GM18507 (cell line): ENCODE data around the gene ARID1A.
"Not testable (repeated sequence)": the region's sequence is repeated elsewhere in the genome, so short reads cannot be mapped to it uniquely, and the experiment has no call there.

Experiments
- DNase-seq: peaks from one replicate; pipeline ENCODE4 v3.0.0; 2011; ENCODE audit warnings: low read depth; ENCODE audit not compliant: insufficient read length; ENCODE audit errors: extremely low spot score
- FAIRE-seq: peaks from 2 replicates; lab custom pipeline; 2011; peaks lifted over from hg19 to GRCh38; lab: Jason Lieb, UNC

Gene ARID1A

GRCh38 chr1:26697431-26697977 is 1.7 kb downstream of the ARID1A start:
- FAIRE-seq (no peak), DNase-seq (no peak)

DNA sequence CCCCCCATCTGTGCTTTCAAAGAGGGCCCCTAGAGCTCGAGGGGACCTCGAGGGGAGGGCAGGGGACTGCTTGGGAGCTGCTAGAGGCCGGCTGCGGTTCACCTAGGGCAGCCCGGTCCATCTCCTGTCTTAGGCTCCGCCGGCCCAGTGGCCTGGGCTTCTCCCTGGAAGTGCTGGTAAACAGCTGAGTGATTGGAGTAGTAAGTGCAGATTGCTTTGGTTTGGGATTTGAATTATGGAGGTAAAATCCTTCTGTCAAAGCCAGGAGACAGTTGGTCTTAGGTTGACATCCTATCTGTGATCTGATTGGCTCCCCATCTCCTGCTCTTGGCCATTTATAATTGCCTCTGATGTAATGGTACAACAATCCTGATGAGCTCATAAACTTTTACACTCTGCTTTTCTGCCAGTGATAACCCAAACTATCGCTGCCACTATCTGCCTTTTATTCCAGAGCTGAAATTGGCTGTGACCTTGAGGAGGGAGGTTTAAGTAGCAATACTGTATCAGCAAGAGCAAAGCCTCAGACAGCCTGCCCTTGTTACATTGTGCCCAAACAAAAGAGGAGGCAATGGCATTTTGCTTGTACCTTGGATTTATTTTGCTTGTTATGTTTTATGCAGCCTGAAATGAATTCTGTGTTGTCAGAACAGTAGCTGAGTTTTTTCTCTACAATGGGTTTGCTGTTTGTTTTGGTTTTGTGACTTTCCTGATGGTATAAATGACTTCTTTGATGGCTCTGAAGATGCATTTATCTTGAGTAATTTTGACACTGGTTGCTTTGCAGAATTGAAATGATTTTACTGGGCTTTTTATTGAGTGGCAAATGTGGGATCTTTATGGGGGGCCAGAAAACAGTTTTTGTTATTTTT is 2.4 kb downstream of the ARID1A start:
- peak; percentile 93 for FAIRE-seq
- DNase-seq, result no peak

DNA sequence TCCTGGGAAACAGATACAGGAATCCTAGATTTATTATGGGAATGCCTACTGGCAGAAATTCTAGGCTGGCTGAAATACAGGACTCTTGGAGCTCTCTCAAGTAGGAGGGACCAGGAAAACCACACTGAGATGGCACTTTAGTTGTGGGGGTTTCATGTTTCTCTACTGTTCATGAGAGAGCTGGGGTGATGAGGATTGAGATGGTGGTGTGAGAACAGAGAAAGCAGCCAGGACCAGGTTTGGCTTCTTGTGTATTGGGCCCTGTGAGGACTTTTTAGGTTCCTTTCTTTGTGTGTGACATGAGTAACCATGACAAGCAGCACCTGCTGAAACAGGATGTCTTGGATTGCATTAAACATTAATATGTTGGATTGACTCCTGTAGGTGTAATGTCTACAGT is 4.9 kb downstream of the ARID1A start:
- peak; percentile 77 for FAIRE-seq

DNA sequence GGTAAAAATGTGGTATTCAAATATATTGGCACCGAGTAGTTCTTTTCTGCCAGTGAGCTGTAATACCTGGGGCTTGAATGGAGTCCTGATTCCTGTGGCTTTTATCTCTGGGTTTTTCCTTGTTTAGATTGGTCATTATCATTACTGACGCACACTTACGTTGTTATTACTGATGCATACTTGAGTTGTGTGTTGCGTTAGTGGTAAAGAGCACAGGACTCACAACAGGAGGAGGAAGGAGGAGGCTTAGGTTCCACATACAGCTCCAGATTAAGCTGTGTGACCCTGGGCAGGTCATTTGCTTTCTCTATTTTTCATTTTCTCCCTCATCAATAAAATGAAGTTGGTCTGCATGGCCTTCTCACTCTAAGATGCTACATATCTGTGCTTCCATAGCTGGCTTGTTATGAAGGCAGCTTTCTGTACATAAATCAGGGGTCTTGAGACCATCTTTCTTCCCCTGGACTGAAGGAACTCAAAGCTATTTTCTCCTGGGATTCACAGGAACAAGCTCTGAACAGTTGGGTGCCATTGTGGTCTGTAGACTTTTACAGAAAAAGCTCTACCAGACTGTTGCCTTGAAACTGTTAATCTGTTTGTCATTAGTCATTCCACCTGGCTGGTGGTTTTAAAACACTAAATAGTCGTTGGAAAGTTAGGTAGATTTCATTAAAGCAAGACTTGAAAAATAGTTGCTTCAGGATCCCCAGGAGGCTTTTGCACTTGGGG is 5.6 kb downstream of the ARID1A start:
- peak; percentile 42 for FAIRE-seq

More for the DNA sequence above, 4.9 kb downstream of the ARID1A start:
- DNase-seq, result no peak

GRCh38 chr1:26701995-26702679 is 6.3 kb downstream of the ARID1A start:
- peak; percentile 33 for FAIRE-seq
- DNase-seq, result no peak

More for the DNA sequence above, 5.6 kb downstream of the ARID1A start:
- DNase-seq, result no peak

DNA sequence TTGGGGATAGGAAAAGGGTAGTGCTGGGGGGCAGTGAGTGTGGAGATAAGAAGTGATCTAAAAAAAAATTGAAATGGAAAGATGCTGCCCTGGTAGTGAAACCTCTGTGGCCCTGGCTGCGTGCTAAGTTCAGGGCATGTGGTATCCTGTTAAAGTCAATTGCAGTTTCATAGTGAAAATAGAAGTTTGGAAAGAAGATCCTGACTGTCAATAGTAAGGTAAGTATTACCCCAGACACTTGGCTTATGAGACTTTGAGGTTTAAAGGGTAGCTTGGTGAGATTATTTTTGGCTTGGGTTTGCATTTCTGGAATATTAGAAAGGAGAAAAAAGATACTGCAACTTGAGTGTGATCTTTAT is 6.8 kb downstream of the ARID1A start:
- peak; percentile 73 for FAIRE-seq

GRCh38 chr1:26703478-26703877 is 7.7 kb downstream of the ARID1A start:
- FAIRE-seq (no peak), DNase-seq (no peak)

More for the DNA sequence above, 6.8 kb downstream of the ARID1A start:
- no peak for DNase-seq

DNA sequence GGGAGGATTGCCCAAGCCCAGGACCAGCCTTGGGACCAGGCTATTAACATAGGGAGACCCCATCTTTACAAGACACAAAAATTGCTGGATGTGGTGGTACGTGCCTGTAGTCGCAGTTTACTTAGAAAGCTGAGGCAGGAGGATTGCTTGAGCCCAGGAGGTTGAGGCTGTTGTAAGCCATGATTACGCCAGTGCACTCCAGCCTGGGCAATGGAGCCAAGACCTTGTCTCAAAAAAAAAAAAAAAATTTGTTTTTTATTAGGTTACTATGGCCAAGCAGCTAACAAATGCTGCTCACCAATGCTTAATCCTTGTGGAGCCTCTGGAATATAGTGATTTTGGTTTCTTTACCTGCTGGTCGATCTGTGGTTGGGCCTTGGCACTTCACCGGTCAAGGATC is 8.8 kb downstream of the ARID1A start:
- DNase-seq (no peak), FAIRE-seq (no peak)

DNA sequence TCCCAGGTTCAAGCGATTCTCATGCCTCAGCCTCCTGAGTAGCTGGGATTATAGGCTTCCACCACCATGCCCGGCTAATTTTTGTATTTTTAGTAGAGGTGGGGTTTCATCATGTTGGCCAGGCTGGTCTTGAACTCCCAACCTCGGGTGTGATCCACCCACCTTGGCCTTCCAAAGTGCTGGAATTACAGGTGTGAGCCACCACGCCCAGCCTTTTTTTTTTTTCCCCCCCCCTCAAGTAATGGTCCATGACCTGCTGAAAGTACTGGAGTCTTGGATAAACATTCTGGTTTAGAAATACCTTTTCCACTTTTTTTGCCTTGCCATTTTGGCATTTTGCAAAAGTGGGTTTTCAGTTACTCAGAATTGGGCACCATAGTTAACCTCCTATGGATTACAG is 9.4 kb downstream of the ARID1A start:
- FAIRE-seq, result not testable (repeated sequence)

GRCh38 chr1:26705788-26706311 is 10.0 kb downstream of the ARID1A start:
- DNase-seq (no peak), FAIRE-seq (no peak)

More for the DNA sequence above, 9.4 kb downstream of the ARID1A start:
- DNase-seq, result not testable (repeated sequence)

- DNase-seq (no peak), FAIRE-seq (no peak)
These were observed 10.5 kb downstream of the ARID1A start for GRCh38 chr1:26706315-26706714.

DNA sequence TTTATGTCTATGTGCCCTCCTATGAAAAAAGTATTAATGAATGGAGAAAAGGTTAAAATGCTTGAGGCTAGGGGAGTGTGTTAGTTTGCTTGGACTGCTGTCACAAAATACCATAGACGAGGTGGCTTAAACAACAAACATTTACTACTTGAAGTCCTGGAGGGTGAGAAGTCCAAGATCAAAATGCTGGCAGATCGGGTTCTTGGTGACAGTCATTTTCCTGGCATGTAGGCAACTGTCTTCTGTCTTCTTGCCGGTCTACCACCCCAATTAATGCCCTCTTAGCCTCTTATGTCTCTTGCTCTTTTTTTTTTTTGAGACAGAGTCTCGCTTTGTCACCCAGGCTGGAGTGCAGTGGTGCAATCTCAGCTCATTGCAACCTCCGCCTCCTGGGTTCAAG is 15.0 kb downstream of the ARID1A start:
- FAIRE-seq (no peak), DNase-seq (no peak)

DNA sequence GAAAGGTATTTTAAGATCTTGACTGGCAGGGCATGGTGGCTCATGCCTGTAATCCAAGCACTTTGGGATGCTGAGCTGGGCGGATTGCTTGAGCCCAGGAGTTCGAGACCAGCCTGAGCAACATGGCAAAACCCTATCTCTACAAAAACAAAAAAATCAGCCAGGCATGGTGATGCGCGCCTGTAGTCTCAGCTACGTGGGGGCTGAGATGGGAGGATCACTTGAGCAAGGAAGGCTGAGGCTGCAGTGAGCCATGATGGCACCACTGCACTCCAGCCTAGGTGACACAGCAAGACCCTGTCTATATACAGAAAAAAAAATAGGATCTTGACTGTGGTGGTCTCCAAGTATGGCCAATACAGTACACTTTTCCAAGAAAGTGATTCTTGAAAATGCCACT is 16.0 kb downstream of the ARID1A start:
- DNase-seq (no peak), FAIRE-seq (no peak)

- no peak for FAIRE-seq
- DNase-seq, result no peak
These were observed 21.2 kb downstream of the ARID1A start for GRCh38 chr1:26717017-26717491.

GRCh38 chr1:26719205-26719604 is 23.4 kb downstream of the ARID1A start:
- FAIRE-seq (no peak), DNase-seq (no peak)

DNA sequence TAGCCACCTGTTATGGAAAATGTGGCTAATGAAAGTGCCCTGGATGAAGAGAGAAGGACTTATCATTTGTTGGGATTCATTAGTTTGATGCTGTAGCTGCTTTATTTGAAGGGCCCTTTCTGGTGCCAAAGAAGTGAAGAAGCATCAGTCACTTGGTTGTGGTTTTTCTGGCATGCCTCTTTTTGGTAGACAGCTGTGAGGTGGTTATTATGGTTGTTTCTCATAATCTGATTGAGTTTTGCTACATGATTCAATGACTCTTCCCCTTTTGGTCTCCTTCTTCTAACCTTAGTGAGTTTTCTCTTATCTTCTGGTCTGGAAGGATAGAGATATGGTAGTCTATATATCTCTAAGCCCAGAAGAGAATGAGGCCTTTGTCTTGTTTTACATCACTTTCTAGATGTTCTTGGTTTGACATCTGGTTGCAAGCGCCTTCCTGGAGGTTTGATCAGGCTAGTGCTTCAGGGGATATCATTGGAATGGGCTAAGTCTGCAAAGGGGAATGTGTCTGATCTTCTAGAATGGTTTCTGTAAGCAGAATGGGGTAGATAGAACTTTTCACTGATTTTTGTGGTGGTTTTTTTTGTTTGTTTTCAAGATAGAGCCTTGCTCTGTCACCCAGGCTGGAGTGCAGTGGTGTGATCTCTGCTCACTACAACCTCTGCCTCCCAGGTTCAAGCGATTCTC is 26.0 kb downstream of the ARID1A start:
- DNase-seq (no peak), FAIRE-seq (no peak)

- FAIRE-seq (peak; percentile 64), DNase-seq (no peak)
These were observed 27.5 kb downstream of the ARID1A start for GRCh38 chr1:26723013-26723991.

DNA sequence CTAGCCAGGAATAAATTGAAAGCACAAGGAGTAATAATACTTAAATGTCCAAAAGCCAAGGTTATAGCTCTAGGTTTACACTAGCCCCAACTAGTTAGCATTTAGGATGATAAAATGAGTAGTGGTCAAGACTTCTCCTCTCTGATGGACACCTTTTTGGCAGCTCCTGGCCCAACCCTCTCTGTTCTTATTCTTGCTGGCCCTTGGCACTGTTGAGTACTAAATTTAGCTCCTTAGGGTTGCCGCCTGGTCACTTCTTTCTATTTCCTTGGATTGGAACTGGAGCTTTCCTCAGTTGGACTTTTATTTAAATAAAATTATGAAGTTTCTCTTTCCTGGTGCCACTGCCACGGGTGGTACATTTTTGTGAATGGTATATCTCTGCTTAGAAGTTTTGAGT is 28.3 kb downstream of the ARID1A start:
- FAIRE-seq, result no peak
- no peak for DNase-seq
